ENCODE results near the gene SH2D4B. TPM values are rescaled to one million over a fixed set of nuclear protein-coding genes. Genes with fewer than 3 reads are reported as not detected.

SH2D4B gene
- total and polyA plus RNA-seq, 10 of the 15 experiments (the other 5 are each of a cell fraction or from before 2014, with no cell fraction given), result 0.04 to 0.21 (median 0.13) TPM; not detected in 5

DNA sequence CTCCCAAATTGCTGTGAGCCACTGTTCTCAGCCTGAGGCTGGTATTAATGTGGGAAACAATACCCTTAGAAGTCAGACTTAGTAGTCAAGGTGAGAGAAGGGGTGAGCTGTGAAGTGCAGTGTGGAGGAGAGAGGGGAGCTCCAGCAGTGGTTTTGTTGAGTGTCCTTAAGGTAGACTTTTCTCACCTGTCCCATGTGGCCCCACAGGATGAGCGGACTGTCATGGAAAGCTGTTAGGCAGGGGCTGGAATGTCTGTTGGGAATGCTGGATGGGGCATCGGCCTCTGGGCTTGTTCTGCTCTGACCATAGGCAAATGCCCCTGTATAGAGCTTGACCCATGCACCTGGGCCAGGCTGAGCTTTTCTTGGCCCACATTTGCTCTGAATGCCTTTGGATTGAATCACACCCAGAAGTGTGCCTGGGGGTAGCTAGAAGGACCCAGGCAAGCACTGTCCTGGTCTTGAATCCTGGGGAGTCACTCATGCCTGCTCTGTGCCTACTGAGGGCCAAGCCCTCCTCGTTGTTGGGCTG is 36.3 kb upstream of the SH2D4B start:
- Histone ChIP-seq H2AFZ (ENCODE audit: control insufficient read depth, low read depth, low read length) (no peak overlapping the region), H3K9ac (ENCODE audit: control insufficient read depth, insufficient read depth, low read length) (no peak overlapping the region), H4K20me1 (ENCODE audit: control insufficient read depth, insufficient read depth) (no peaks in the 10 kb centered on the region), H3K27me3 (replicated peaks in 1 of 2; ENCODE audit: control insufficient read depth in 2 of 2, insufficient read depth in 2 of 2, low read length in 1 of 2) (no peaks in the 10 kb centered on the region), H3K4me3 (no peak overlapping the region), H3K36me3 (ENCODE audit: control insufficient read depth in 2 of 2, insufficient read depth in 2 of 2, low read length in 1 of 2) (peaks cover 9 to 14% of the 10 kb centered on the region in 2 experiments; a peak in 3 of 4 replicates), H3K4me2 (ENCODE audit: control insufficient read depth, insufficient read depth) (no peak overlapping the region), H3K79me2 (ENCODE audit: control insufficient read depth, insufficient read depth, low read length) (peaks cover 32% of the 10 kb centered on the region), H3K4me1 (ENCODE audit: control insufficient read depth, insufficient read depth, low read length) (peaks cover 41% of the 10 kb centered on the region), H3K9me3 (replicated peaks; ENCODE audit: control insufficient read depth, insufficient read depth, low read length) (no peaks in the 10 kb centered on the region; the same call in 2 of the 3 replicates), H3K27ac (ENCODE audit: control insufficient read depth, insufficient read depth) (no peak overlapping the region)
- no TSS peak for BruUV-seq (replicated peaks)
- DNase-seq (ENCODE audit: low read depth, low spot score) (no peak), FAIRE-seq (no peak), ATAC-seq (no peak)
- ChIA-PET SMC1A (ENCODE audit: uncharacterized antibody, unreplicated experiment) (interaction anchor here (1.0 to 21.2 kb wide), 6 partner anchors 10 to 312 kb away, joined by 3 to 1038 read pairs (median 4); partner anchors contain the start of gene TSPAN14), RAD21 (ENCODE audit: unreplicated experiment) (interaction anchor here (0.6 to 13.9 kb wide), 6 partner anchors 10 to 119 kb away, joined by 3 to 432 read pairs (median 6); partner anchors contain the start of gene TSPAN14), CTCF (interaction anchor here (0.6 to 21.6 kb wide), 7 partner anchors 9 to 598 kb away, joined by 3 to 852 read pairs (median 6); partner anchors contain the start of gene TSPAN14), POLR2A (interaction anchor here (0.6 to 8.3 kb wide), 11 partner anchors 8 to 454 kb away, joined by 3 to 60 read pairs (median 5); partner anchors contain the start of gene TSPAN14)
- intact Hi-C loops (cut with micrococcal nuclease; ENCODE audit: unreplicated experiment) (loop anchor here (2.0 to 5.0 kb wide), 3 partner anchors 29 to 119 kb away; no protein-coding TSS in a partner anchor), in situ Hi-C loops (cut with MboI) (loop anchor here (5.0 kb wide), 1 partner anchor 54 kb away; no protein-coding TSS in a partner anchor)
- TF ChIP-seq SIX5 (IDR thresholded peaks at IDR 0.05; ENCODE audit: low read depth, low read length, severe bottlenecking) (no peak), JUNB (IDR thresholded peaks at IDR 0.05) (no peak)
- TF ChIP-seq, protein P1, sequence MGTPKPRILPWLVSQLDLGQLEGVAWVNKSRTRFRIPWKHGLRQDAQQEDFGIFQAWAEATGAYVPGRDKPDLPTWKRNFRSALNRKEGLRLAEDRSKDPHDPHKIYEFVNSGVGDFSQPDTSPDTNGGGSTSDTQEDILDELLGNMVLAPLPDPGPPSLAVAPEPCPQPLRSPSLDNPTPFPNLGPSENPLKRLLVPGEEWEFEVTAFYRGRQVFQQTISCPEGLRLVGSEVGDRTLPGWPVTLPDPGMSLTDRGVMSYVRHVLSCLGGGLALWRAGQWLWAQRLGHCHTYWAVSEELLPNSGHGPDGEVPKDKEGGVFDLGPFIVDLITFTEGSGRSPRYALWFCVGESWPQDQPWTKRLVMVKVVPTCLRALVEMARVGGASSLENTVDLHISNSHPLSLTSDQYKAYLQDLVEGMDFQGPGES (IDR thresholded peaks at IDR 0.05), result no peak
- 79% methylated on average over 3 of the region's 3 CpGs for WGBS (ENCODE audit: insufficient coverage, insufficient replicate concordance, low lambda C conversion rate, missing lambda C conversion rate)
